H1 (cell line): ENCODE data around the gene LDLRAP1. TPM values are rescaled to one million over a fixed set of nuclear protein-coding genes. Genes with fewer than 3 reads are reported as not detected.

Experiments used
- CTCF ChIA-PET: fragments of 300-600 bp; sonication (Branson Sonifier 250); formaldehyde crosslinking; loops from one replicate; lab custom pipeline; 2021; ENCODE audit not compliant: partially characterized antibody; lab: Charles Lee
- POLR2A ChIA-PET: fragments of 300-600 bp; sonication (Branson Sonifier 250); formaldehyde crosslinking; loops from one replicate; lab custom pipeline; 2021; ENCODE audit warnings: inconsistent platforms; ENCODE audit not compliant: partially characterized antibody; lab: Charles Lee
- DNase-seq, 2 experiments: peaks; one replicate each; pipeline versions ENCODE4 v3.0.0 to v3.0.0-alpha.2; 2010 to 2022; ENCODE audit warnings: low spot score in 2 of 2, low read depth in 1 of 2, mixed read lengths in 1 of 2
- FAIRE-seq: peaks from 2 replicates; lab custom pipeline; 2011; peaks lifted over from hg19 to GRCh38; lab: Jason Lieb, UNC
- H2AFZ ChIP-seq: 2 replicates; pipeline ENCODE4 v1.8.1; 2012; ENCODE audit warnings: low read length, inconsistent platforms
- H2AK5ac ChIP-seq: 2 replicates; pipeline ENCODE4 v1.6.1; 2013; ENCODE audit warnings: low read depth, low read length
- H2BK120ac ChIP-seq: replicated peaks from 2 replicates; pipeline ENCODE3; 2013; ENCODE audit warnings: low read depth, low read length, inconsistent platforms
- H2BK12ac ChIP-seq: 2 replicates; pipeline ENCODE4 v1.6.1; 2013; ENCODE audit warnings: low read depth, low read length
- H2BK15ac ChIP-seq: 2 replicates; pipeline ENCODE4 v1.6.1; 2013; ENCODE audit warnings: low read length
- H2BK20ac ChIP-seq: 2 replicates; pipeline ENCODE4 v1.6.1; 2013; ENCODE audit warnings: low read length
- H2BK5ac ChIP-seq: 2 replicates; pipeline ENCODE4 v1.6.1; 2013; ENCODE audit warnings: low read depth, low read length
- H3K14ac ChIP-seq: 2 replicates; pipeline ENCODE4 v1.6.1; 2013; ENCODE audit warnings: inconsistent platforms; ENCODE audit not compliant: insufficient read length
- H3K18ac ChIP-seq: 2 replicates; pipeline ENCODE4 v1.6.1; 2013; ENCODE audit warnings: low read length; ENCODE audit errors: extremely low read depth
- H3K23ac ChIP-seq: 2 replicates; pipeline ENCODE4 v1.6.1; 2013; ENCODE audit warnings: inconsistent platforms; ENCODE audit not compliant: insufficient read length
- H3K23me2 ChIP-seq: 2 replicates; pipeline ENCODE4 v1.6.1; 2013; ENCODE audit warnings: low read depth, low read length
- H3K27ac ChIP-seq: 2 replicates; pipeline ENCODE4 v1.6.1; 2011; ENCODE audit warnings: low read depth, low read length, inconsistent platforms
- H3K27me3 ChIP-seq, 4 experiments: replicated peaks in 1 of 4; 1 replicate in 1 of 4; 2 replicates in 3 of 4; pipeline versions ENCODE4 v1.6.1 to v1.8.1; 2011 to 2013; ENCODE audit warnings: low read length in 3 of 4, mild to moderate bottlenecking in 3 of 4, inconsistent platforms in 2 of 4, mixed read lengths in 2 of 4, moderate library complexity in 1 of 4; ENCODE audit not compliant: control insufficient read depth in 3 of 4, insufficient read depth in 3 of 4; ENCODE audit errors: extremely low read depth in 1 of 4
- H3K36me3 ChIP-seq, 4 experiments: 2 replicates each; pipeline versions ENCODE4 v1.6.1 to v1.8.1; 2011 to 2013; ENCODE audit warnings: mild to moderate bottlenecking in 4 of 4, low read length in 3 of 4, moderate library complexity in 2 of 4, control low read depth in 1 of 4, inconsistent platforms in 1 of 4; ENCODE audit not compliant: insufficient read depth in 4 of 4, control insufficient read depth in 2 of 4
- H3K4ac ChIP-seq: replicated peaks from 2 replicates; pipeline ENCODE3; 2013; ENCODE audit warnings: low read length, low read depth, mixed read lengths, inconsistent platforms; ENCODE audit not compliant: insufficient read length
- H3K4me1 ChIP-seq, 4 experiments: replicated peaks in 1 of 4; 1 replicate in 1 of 4; 2 replicates in 3 of 4; pipeline versions ENCODE4 v1.6.1 to v1.8.1; 2011 to 2013; ENCODE audit warnings: low read length in 3 of 4, inconsistent platforms in 2 of 4, mixed read lengths in 1 of 4; ENCODE audit not compliant: insufficient read depth in 4 of 4, control insufficient read depth in 3 of 4
- H3K4me2 ChIP-seq, 2 experiments: 2 replicates each; pipeline versions ENCODE4 v1.6.1 to v1.8.1; 2011 to 2013; ENCODE audit warnings: low read depth in 2 of 2, low read length in 2 of 2, control low read depth in 1 of 2, inconsistent platforms in 1 of 2, mild to moderate bottlenecking in 1 of 2; ENCODE audit not compliant: insufficient read depth in 1 of 2
- H3K4me3 ChIP-seq, 4 experiments: fragments of 200-600, 300-600 bp in 1 of 4; sonication (generic), shearing (Covaris generic), sonication (Bioruptor Twin) in 1 of 4; 2 replicates each; pipeline versions ENCODE4 v1.5.1 to v1.8.1; 2011 to 2016; ENCODE audit warnings: low read length in 4 of 4, low read depth in 3 of 4, control low read depth in 2 of 4, inconsistent platforms in 2 of 4, mild to moderate bottlenecking in 2 of 4, mixed read lengths in 1 of 4, moderate library complexity in 1 of 4; ENCODE audit not compliant: insufficient read depth in 2 of 4; ENCODE audit errors: extremely low read depth in 1 of 4
- H3K56ac ChIP-seq: replicated peaks from 2 replicates; pipeline ENCODE3; 2013; ENCODE audit warnings: low read depth, mild to moderate bottlenecking, mixed read lengths, low read length, inconsistent platforms; ENCODE audit not compliant: insufficient read length
- H3K79me1 ChIP-seq: 2 replicates; pipeline ENCODE4 v1.6.1; 2013; ENCODE audit warnings: low read depth, low read length, control low read depth
- H3K79me2 ChIP-seq, 2 experiments: 2 replicates each; pipeline versions ENCODE4 v1.6.1 to v1.8.1; 2012 to 2013; ENCODE audit warnings: low read length in 2 of 2, mild to moderate bottlenecking in 2 of 2, inconsistent platforms in 1 of 2; ENCODE audit not compliant: insufficient read depth in 2 of 2, control insufficient read depth in 1 of 2
- H3K9ac ChIP-seq, 4 experiments: replicated peaks in 1 of 4; 1 replicate in 1 of 4; 2 replicates in 3 of 4; pipeline versions ENCODE4 v1.6.1 to v1.8.1; 2011 to 2013; ENCODE audit warnings: low read depth in 3 of 4, low read length in 3 of 4, control low read depth in 2 of 4, mild to moderate bottlenecking in 2 of 4, moderate library complexity in 2 of 4, inconsistent platforms in 1 of 4; ENCODE audit errors: extremely low read depth in 1 of 4
- H3K9me3 ChIP-seq, 2 experiments: 2 replicates each; pipeline versions ENCODE4 v1.6.1 to v1.8.1; 2012 to 2013; ENCODE audit warnings: mild to moderate bottlenecking in 2 of 2, moderate library complexity in 2 of 2, control low read depth in 1 of 2, inconsistent platforms in 1 of 2, low read depth in 1 of 2, low read length in 1 of 2, mixed read lengths in 1 of 2; ENCODE audit not compliant: insufficient read depth in 2 of 2
- H4K20me1 ChIP-seq, 2 experiments: replicated peaks in 1 of 2; 2 replicates each; pipeline versions ENCODE3 to v1.8.1; 2011 to 2013; ENCODE audit warnings: inconsistent platforms in 2 of 2, low read length in 2 of 2, mild to moderate bottlenecking in 1 of 2; ENCODE audit not compliant: insufficient read depth in 2 of 2, control insufficient read depth in 1 of 2
- H4K5ac ChIP-seq: 2 replicates; pipeline ENCODE4 v1.6.1; 2013; ENCODE audit warnings: low read length, low read depth, mixed read lengths, inconsistent platforms; ENCODE audit not compliant: insufficient read length
- H4K8ac ChIP-seq: 2 replicates; pipeline ENCODE4 v1.8.0; 2013; ENCODE audit warnings: mild to moderate bottlenecking, moderate library complexity, low read length, inconsistent platforms; ENCODE audit not compliant: insufficient read depth; ENCODE audit errors: extremely low read depth
- H4K91ac ChIP-seq: replicated peaks from 2 replicates; pipeline ENCODE3; 2013; ENCODE audit warnings: low read length, mixed read lengths, inconsistent platforms; ENCODE audit not compliant: insufficient read length
- EZH2 ChIP-seq: fragments of 200-600 bp; sonication (generic); IDR thresholded peaks from 2 replicates; pipeline ENCODE4 v1.7.1; 2012; ENCODE audit warnings: low read depth, mild to moderate bottlenecking, moderate library complexity, low read length, inconsistent platforms; ENCODE audit not compliant: severe bottlenecking
- GTF2F1 ChIP-seq: IDR thresholded peaks from 2 replicates; pipeline ENCODE4 v1.6.1; 2012; ENCODE audit warnings: low read depth, low read length, improper control_type of control experiment, borderline replicate concordance
- RNF2 ChIP-seq: fragments of 200-900, 300-1000 bp; sonication (generic); IDR thresholded peaks from 2 replicates; pipeline ENCODE4 v1.7.1; 2016; ENCODE audit warnings: borderline replicate concordance, low read depth, mild to moderate bottlenecking, antibody characterized with exemption, low read length; ENCODE audit not compliant: poor library complexity, severe bottlenecking; ENCODE audit errors: missing control alignments
- WGBS, 2 experiments: shearing (Covaris generic) in 1 of 2; methylation state at CpG; one replicate each; pipeline versions ENCODE4 v1.1.6 to v1.1.7; 2013 to 2015; ENCODE audit warnings: low lambda C conversion rate in 2 of 2, mixed read lengths in 2 of 2, inconsistent platforms in 1 of 2, low coverage in 1 of 2, missing lambda C conversion rate in 1 of 2; ENCODE audit not compliant: insufficient replicate concordance in 2 of 2, insufficient coverage in 1 of 2, insufficient read length in 1 of 2; ENCODE audit errors: extremely low coverage in 1 of 2, missing lambda C conversion rate in 1 of 2; 5-methylcytosine and 5-hydroxymethylcytosine counted together
- polyA plus RNA-seq, 7 experiments: library from polyadenylated mRNA; depleted of rRNA in 3 of 7; stranded (reverse) in 5 of 7; unstranded in 2 of 7; fragments of >200 nt in 5 of 7; fragments of 200-250 nt in 2 of 7; gene quantifications; 1 replicate in 5 of 7; 2 replicates in 1 of 7; 4 replicates in 1 of 7; pipeline versions ENCODE4 v1.2.1 to v1.2.3, GENCODE V29; 2011 to 2013; ENCODE audit warnings: missing spikeins in 2 of 7, mixed read lengths in 2 of 7
- total RNA-seq: library from RNA; stranded (reverse); fragmentation: NEBNext Ultra II Directional; extraction: Animal tissue kit (Norgen Biotek cat#: 25700); gene quantifications from 2 replicates; pipeline ENCODE4 v1.2.1, GENCODE V29; 2021

Gene LDLRAP1
- total and polyA plus RNA-seq, 2 of the 8 experiments (the other 6 are each of a cell fraction or from before 2014, with no cell fraction given): 12.8 to 13.2 TPM

GRCh38 chr1:25544243-25544764 is 898 bp downstream of the LDLRAP1 start:
- Histone ChIP-seq H2BK120ac (no peak overlapping the region), H2BK12ac (no peak overlapping the region), H2BK20ac (no peak overlapping the region), H3K79me2 (no peaks in the 10 kb centered on the region), H3K4ac (no peak overlapping the region), H3K4me1 (peaks cover 0 to 9% (median 5%) of the 10 kb centered on the region in 4 experiments; a peak in 4 of 7 replicates), H2BK5ac (no peak overlapping the region), H3K9ac (no peak overlapping the region; a peak in 1 of 7 replicates), H3K79me1 (no peaks in the 10 kb centered on the region; the same call in 1 of the 2 replicates), H2BK15ac (no peak overlapping the region), H4K20me1 (peaks cover 2 to 6% of the 10 kb centered on the region in 2 experiments), H3K23ac (no peak overlapping the region), H3K27ac (no peak overlapping the region), H3K14ac (no peak overlapping the region), H4K8ac (peak overlapping the region; percentile 58), H2AK5ac (no peak overlapping the region), H4K91ac (no peak overlapping the region), H3K4me3 (peak overlapping the region; percentile 63 to 79 (median 66)), H3K56ac (no peak overlapping the region), H3K36me3 (no peaks in the 10 kb centered on the region), H3K9me3 (no peaks in the 10 kb centered on the region), H3K27me3 (peaks cover 0 to 5% (median 3%) of the 10 kb centered on the region in 4 experiments; a peak in 5 of 7 replicates)
- ChIA-PET POLR2A (interaction anchor here (1.0 kb wide), 1 partner anchor 39 kb away, joined by 4 read pairs; no protein-coding TSS in a partner anchor), CTCF (interaction anchor here (1.2 to 2.4 kb wide), 7 partner anchors 10 to 66 kb away, joined by 3 to 11 read pairs (median 4); no protein-coding TSS in a partner anchor)
- DNase-seq (no peak), FAIRE-seq (no peak)
- TF ChIP-seq EZH2 (no peak), RNF2 (peak; percentile 7), GTF2F1 (no peak)
- TF ChIP-seq, all 59 proteins: peak for 1
- peak overlapping the region; percentile 82 to 83 for H3K4me2 ChIP-seq
- H4K5ac ChIP-seq: no peak overlapping the region
- H2AFZ ChIP-seq: no peak overlapping the region
- WGBS, 2 experiments: 12% methylated on average over 23 of the region's 25 CpGs; no CpG with 5 or more reads in 1 of the 2 experiments
- H3K18ac ChIP-seq: no peak overlapping the region
- peaks cover 5% of the 10 kb centered on the region; the same call in 1 of the 2 replicates for H3K23me2 ChIP-seq
